ENCODE data around the gene CNOT6L.
"Not testable (repeated sequence)": the region's sequence is repeated elsewhere in the genome, so short reads cannot be mapped to it uniquely, and the experiment has no call there.

The CNOT6L gene

GRCh38 chr4:77777135-77777807 is 41.9 kb downstream of the CNOT6L start:
- no peak for DNase-seq

DNA sequence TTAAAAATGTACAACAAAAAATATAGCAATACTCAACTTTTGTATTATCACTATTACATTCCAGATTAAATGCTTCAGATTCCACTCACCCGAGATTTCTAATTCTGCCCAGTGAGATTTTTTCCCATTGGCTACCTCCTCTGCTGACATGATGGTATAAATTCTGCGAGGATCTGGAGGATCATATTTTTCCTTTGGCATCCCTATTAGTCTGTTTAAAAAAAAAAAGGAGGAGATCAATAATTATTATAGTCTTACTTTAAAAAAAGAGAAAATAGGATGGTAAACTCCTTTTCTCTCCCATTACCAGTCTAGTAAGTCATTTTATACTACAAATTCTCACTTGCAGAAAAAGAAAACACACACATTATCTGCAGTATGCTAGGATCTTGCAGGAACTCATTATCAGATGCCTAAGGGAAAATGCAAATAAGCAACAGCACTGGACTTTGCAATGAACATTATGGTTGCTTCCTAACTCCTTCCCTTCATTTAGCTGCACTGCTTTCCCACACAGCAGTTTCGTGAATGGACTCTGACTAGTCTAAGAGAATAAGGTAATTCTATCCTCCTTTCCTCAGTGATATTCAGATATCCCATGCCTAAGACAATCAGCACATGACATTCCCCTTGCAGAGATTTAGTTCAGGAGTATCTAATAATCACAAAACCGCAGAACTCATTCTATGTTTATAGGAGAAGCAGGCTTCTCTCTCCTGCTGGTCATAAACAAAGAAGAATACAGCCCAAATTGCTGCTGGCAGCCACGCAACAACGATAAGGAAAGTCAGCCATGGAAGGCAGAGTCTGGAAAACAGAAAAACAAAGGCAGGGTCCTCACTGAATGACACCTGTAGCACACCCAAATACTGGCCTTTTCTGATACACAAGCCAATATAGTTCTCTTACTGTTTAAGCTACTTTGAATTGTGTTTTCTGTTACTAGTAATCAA is 42.7 kb downstream of the CNOT6L start:
- no peak for DNase-seq

GRCh38 chr4:77773101-77773500 is 46.1 kb downstream of the CNOT6L start:
- no peak for DNase-seq

DNA sequence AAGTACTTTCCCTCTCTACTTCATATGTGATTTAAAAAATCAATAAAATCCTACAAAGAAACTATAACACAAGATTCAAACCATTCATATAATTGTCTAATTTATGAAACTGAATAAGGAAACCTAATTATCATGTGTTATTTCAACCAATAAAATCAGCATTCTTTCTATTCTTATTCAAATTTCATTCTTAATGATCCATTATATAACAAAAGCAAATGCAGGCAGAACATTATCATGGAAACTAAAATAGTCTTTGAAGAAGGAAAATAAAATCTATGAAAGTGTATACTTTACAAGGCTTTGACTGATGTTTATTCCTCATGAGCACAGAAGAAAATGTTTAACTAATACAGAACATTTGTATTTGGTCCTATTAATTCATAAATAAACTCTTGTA is 47.6 kb downstream of the CNOT6L start:
- DNase-seq, result no peak

GRCh38 chr4:77765720-77766119 is 53.4 kb downstream of the CNOT6L start:
- no peak for DNase-seq

- no peak for DNase-seq
These were observed 56.6 kb downstream of the CNOT6L start for GRCh38 chr4:77762531-77762930.

DNA sequence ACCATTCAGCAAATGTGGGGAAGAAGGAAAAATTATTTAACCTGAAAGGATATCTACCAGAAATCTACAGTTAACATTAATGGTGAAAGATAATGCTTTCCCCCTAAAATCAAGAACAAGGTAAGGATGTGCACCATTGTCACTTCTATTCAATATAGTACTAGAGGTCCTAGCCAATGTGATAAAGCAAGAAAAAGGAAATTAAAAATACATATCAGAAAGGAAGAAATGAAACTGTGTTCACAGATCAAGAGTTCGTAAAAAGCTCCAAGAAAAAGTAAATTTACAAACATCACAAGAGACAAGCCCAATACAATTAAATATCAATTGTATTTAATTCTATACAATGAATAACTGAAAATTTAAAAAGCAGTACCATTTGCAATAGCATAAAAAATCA is 57.6 kb downstream of the CNOT6L start:
- DNase-seq, result no peak

GRCh38 chr4:77758804-77759203 is 60.4 kb downstream of the CNOT6L start:
- DNase-seq, result no peak

- no peak for DNase-seq
These were observed 67.4 kb downstream of the CNOT6L start for GRCh38 chr4:77751764-77752163.

DNA sequence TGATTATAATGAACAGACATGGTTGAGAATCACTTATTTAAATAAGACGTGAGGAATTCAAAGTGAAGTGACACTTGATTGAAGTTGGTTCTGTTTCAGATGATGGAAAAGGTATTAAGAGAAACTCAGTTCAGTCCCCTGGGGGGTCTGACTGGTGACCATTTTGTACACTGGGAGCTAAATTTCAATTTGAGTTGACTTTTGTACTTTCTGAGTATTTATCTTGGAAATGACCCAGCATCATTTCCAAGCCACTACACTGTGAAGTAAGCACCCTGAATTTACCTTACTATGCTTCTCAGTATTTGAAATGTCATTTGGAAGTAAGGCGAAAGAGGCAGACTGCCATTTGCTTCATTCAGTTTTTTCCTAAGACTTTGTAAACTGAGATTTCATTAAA is 73.4 kb downstream of the CNOT6L start:
- DNase-seq, result no peak

DNA sequence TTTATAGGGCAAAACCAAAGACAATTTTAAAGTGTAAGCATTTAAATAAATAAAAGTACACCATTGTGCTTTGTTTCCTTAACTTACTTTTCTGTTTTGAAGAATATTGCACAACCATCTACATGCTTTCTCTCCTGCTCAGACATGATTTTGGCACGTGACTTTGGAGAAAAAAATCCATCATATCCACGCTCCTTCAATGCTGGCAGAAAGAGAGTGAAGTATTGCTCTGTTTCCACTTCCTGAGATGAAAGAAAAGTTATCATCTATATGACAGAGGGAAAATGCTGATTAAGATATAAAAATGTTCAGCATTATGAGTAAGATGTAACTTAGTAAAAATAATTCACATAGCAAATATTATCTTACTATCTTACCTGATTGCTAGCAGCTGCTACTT is 77.1 kb downstream of the CNOT6L start:
- DNase-seq, result no peak

DNA sequence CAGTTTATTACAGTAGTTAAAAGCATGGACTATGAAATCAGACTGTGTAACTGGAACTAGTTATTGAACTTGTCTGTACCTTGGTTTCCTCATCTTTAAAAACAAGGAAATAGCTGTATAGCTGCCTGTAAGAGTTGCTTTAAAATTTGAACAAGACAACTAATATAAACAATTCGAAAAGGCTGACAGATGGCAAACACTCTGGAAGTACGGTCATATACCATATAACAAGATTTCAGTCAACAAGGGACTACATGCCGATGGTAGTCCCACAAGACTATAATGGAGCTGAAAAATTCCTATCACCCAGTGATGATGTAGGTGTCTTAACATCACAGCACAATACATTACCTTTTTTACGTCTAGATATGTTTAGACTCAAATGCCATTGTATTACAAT is 78.7 kb downstream of the CNOT6L start:
- no peak for DNase-seq

DNA sequence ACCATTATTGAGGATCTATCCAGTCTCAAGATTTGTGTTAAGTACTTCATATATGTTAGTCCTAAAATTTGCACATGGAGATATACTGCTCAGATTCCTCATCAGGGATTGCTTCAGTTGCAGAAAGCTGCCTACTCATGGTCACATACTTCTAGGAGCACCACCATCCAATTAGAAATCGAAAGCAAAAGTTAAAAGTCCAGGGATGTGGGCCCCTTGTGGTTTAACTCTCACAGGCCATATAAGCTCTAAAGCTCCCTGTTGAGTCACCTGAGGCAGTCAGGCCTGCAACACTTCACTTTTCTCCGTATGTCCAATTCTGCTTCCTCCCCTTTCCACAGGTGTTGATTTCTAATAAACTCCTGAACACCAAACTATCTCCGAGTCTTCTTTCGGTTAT is 84.2 kb downstream of the CNOT6L start:
- DNase-seq, result no peak

- DNase-seq, result no peak
These were observed 87.5 kb downstream of the CNOT6L start for GRCh38 chr4:77731656-77732055.

DNA sequence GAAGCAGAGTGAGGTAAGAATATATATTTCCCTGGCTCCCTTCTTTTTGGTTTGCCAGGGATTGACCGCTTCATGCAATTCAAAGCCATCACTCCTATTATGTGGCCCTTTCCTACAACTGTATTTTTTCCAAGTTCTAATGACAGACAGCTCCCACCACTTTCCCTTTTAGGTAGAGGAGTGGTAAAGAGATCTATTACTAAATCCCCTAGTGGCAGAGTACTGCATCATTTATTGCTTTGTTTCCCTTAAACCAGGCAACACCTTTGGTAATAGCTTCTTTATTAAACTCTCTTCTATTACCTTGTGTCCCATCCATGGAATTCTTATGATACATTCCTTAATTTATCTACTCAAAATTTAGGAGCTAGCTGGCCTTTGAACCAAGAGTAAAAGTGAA is 90.7 kb downstream of the CNOT6L start:
- no peak for DNase-seq

DNA sequence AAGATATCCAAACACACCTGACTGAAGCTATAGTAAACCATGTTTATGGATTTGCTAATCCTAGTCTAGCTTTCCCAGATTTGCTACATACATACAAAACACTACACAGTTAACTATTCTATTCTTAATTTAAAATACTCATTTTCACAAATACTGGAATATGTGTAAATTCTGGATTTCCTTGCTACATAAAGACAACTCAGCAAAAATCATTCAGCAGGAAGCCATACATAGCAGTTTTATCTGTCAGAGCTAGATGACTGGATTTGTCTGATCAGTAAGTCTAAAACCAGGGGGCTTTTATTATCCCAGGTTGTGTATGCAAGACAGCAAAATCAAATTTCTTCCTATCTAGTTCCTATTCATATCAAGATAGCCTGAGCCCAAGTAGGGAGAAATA is 98.1 kb downstream of the CNOT6L start:
- no peak for DNase-seq

DNA sequence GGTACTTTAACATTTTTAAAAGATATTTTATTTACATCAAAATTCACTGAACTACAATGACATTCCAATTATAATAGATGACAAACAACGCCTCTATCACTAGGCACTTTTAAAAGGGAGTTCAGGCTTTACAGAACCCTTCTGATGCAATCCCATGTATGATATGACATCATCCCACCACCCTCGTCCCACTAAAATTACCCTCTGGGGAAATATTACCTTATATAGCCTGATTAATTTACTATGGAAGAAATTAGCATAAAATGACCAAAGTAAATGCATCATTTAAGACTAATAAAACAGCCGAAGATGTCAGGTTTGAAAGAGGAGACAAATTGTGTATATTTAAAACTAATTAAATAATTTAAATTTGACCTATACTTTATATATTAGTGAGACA is 100.7 kb downstream of the CNOT6L start:
- DNase-seq, result not testable (repeated sequence)

DNA sequence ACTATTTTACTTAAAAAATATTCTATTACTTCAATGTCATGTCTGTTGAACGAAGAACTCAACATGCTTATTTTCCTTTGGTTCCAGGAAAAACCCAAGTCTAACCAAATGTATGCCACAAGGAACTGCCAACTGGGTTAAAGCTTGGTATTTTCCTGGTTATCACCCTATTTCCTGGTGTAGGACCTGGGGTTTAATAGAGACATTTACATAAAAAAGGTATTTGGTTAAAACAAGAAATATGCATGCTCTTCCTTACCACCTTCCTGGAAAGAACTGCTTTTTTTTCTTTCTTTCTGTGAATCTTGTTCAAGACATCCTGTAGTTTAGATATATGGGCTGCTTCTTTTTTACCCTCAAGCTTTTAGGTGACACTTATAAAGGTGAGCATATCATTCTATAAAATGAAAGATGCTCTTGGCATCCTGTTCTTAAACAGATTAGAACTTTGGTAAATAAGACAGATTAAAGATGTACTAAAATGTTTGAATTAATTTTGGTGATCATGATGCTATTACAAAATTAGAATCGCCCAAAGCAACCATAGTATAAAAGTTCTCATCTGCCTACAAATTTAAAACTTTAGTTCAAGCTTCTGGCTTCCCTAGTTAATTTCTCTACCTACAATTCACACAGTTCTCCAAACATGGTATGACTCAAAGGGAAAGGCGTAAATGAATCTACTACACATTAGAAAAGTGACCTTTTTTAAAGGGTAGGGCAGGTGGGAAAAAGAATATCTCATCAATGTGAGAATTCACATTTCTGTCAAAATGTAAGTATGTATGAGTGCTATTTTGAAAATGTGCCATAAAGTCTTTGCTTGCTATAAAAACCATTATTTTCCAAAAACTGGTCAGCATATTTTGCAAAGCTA is 103.5 kb downstream of the CNOT6L start:
- DNase-seq, result no peak

DNA sequence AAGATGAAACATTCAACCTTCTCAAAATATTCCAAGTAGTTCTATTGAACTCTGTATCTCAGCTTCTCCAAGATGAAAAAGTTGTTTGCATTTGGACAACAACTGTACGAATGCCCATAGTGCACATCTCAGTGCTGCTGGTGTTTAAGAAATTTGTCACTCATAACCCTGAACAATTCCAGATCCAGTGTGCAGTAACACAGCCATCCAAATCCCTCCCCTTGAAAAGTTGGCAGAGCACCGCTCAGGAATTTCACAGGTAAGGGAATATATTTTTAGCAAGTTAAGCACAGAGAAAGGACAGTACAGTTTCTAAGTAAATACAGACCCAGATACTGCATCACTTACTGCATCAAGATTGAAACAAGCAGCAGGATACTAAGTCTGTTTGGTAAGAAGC is 104.7 kb downstream of the CNOT6L start:
- no peak for DNase-seq

- no peak for DNase-seq
These were observed 105.3 kb downstream of the CNOT6L start for GRCh38 chr4:77713884-77714283.

GRCh38 chr4:77712675-77713074 is 106.5 kb downstream of the CNOT6L start:
- DNase-seq, result no peak

DNA sequence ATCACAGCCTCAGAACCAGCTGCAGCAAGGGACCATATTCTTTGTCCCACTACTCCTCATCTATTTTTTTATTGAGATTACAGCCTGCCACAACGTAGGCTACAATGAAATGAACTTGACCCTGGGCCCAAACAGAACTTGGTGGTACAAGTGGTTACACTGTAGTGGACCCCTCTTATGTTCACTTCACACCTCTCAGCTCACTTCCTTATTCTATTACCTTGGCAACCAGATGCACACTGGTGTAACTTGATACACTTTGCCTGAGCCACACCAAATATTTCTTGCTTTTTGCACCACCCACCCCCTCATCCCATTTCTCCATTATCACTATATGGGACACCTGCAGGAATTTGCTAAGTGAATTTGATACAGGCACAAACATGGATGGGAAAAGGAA is 107.7 kb downstream of the CNOT6L start:
- no peak for DNase-seq

- no peak for DNase-seq
These were observed 108.5 kb downstream of the CNOT6L start for GRCh38 chr4:77710684-77711083.
